ENCODE measurements around the gene RNU6-1.

Gene RNU6-1

GRCh38 chr15:67859331-67859946 lies 19.6 kb upstream of the RNU6-1 start:
- DNase-seq (ENCODE audit: low read depth in 2 of 3, low spot score in 2 of 3), result no peak

GRCh38 chr15:67857220-67857619 lies 17.4 kb upstream of the RNU6-1 start:
- no peak for DNase-seq (ENCODE audit: low read depth in 2 of 3, low spot score in 2 of 3)

- no peak for DNase-seq (ENCODE audit: low read depth in 2 of 3, low spot score in 2 of 3)
Observed at GRCh38 chr15:67855842-67856241, 16.0 kb upstream of the RNU6-1 start.

DNA sequence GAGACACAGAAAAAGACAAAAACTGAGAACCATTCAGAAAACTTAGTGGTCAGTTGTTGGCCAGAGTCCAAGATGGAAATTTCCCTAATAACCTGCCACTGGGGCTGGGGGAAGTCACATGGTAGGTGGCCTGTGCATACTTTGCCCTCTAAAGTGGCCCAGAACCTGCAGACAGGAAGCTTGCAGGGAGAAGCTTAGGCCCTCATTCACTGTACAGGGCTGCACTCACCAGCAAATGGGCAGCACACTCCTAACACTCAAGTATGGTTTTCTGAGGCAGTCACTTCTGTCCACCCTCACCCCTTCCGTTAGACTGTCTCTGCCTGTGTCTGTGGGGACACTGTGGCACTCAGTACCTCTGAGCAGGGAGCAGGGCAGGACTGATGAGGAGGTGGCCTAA lies 14.5 kb upstream of the RNU6-1 start:
- DNase-seq (ENCODE audit: low read depth in 2 of 3, low spot score in 2 of 3), result no peak

GRCh38 chr15:67853454-67853853 lies 13.6 kb upstream of the RNU6-1 start:
- DNase-seq (ENCODE audit: low read depth in 2 of 3, low spot score in 2 of 3), result no peak

- DNase-seq (ENCODE audit: low read depth in 2 of 3, low spot score in 2 of 3), result no peak
Observed at GRCh38 chr15:67852418-67852817, 12.6 kb upstream of the RNU6-1 start.

- DNase-seq (ENCODE audit: low read depth in 2 of 3, low spot score in 2 of 3), result no peak
Observed at GRCh38 chr15:67850994-67851571, 11.2 kb upstream of the RNU6-1 start.

- no peak for DNase-seq (ENCODE audit: low read depth in 2 of 3, low spot score in 2 of 3)
Observed at GRCh38 chr15:67850336-67850735, 10.5 kb upstream of the RNU6-1 start.

- DNase-seq (ENCODE audit: low read depth in 2 of 3, low spot score in 2 of 3), result no peak
Observed at GRCh38 chr15:67849538-67849937, 9.7 kb upstream of the RNU6-1 start.

- DNase-seq (ENCODE audit: low read depth in 2 of 3, low spot score in 2 of 3), result no peak
Observed at GRCh38 chr15:67845974-67846373, 6.1 kb upstream of the RNU6-1 start.

- DNase-seq (ENCODE audit: low read depth in 2 of 3, low spot score in 2 of 3), result no peak
Observed at GRCh38 chr15:67843571-67844387, 3.9 kb upstream of the RNU6-1 start.

- no peak for DNase-seq (ENCODE audit: low read depth in 2 of 3, low spot score in 2 of 3)
Observed at GRCh38 chr15:67843092-67843501, 3.3 kb upstream of the RNU6-1 start.

GRCh38 chr15:67841513-67841762 lies 1.6 kb upstream of the RNU6-1 start:
- DNase-seq (ENCODE audit: low read depth in 2 of 3, low spot score in 2 of 3), result no peak

DNA sequence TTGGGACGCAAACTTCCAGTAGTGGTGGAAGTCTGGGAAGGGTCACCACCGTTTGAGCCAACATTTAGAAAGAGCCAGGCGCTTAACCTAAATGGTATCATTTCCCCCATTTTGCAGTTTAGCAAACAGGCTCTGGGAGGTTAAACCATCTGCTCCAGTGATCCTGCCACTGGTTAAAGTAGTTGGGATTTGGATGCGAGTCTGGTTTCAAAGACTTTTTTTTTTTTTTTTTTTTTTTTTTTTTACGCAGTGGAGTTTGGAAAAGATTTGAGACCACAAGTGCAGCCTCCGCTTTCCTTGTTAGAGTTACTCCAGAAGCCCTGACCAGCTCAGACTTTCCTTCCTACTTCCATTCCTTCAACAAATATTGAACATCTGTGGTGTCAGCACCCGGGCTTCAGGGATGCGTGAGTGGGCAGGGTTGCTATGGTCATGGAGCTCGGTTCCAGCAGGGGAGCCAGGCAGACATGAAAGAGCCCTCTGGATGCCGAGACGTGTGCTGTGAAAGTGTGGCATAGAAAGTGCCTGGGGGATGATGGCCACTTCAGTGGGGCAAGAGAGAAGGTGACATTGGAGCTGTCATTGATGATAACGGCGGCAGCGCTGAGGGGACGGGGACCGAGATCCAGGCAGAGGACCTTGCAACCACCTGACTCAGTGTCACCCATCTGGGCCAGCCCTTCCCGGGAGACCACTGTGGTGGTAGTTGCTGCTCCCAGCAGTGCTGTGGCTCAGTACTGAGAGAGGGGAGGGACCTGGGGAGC lies 1.1 kb upstream of the RNU6-1 start:
- DNase-seq (ENCODE audit: low read depth in 2 of 3, low spot score in 2 of 3), result no peak

- no peak for DNase-seq (ENCODE audit: low read depth in 2 of 3, low spot score in 2 of 3)
Observed at GRCh38 chr15:67839499-67839928, 331 bp downstream of the RNU6-1 start.

- no peak for DNase-seq (ENCODE audit: low read depth in 2 of 3, low spot score in 2 of 3)
Observed at GRCh38 chr15:67838789-67839332, 984 bp downstream of the RNU6-1 start.

GRCh38 chr15:67836955-67837354 lies 2.9 kb downstream of the RNU6-1 start:
- no peak for DNase-seq (ENCODE audit: low read depth in 2 of 3, low spot score in 2 of 3)

DNA sequence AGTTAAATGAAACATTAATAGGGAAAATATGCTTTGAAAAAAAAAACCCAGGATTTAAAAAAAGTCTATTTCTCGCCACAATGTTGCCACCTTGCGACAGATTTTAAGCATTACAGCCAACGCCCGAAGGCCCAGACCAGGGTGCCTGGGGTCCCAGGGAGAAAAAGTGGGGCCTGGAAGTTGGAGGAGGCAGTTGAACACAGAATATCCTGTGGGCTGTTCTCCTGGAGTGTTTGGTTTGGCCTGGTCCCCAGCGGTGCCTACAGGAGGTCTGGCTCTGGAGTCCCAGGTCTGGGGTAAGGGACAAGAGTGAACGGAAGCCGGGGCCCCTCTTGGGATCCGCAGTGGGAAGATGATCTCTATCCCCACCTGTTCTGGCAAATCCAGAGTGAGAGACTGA lies 3.4 kb downstream of the RNU6-1 start:
- no peak for DNase-seq (ENCODE audit: low read depth in 2 of 3, low spot score in 2 of 3)

- DNase-seq (ENCODE audit: low read depth in 2 of 3, low spot score in 2 of 3), result no peak
Observed at GRCh38 chr15:67836134-67836455, 3.8 kb downstream of the RNU6-1 start.

GRCh38 chr15:67835297-67836133 lies 4.3 kb downstream of the RNU6-1 start:
- DNase-seq (ENCODE audit: low read depth in 2 of 3, low spot score in 2 of 3), result no peak

Measured in activated CD8-positive, alpha-beta memory T cell treated with anti-CD3 and anti-CD28 coated beads for 48 hours (primary cell).